Natural killer cell (primary cell): Measurements from ENCODE around the gene PDE4D. TPM values are rescaled to one million over a fixed set of nuclear protein-coding genes. Genes with fewer than 3 reads are reported as not detected.
A peak's percentile ranks its signal among the peaks of the same experiment; 100 is the strongest.

Experiments used
- ATAC-seq, 3 donors: fragments of 150-1000 bp in 2 of 3; fragments of 200-7000 bp in 1 of 3; cut with Tn5 transposase; 1 replicate in 1 of 3; 2 replicates in 2 of 3; pipeline ENCODE4 v1.10.0; 2021; ENCODE audit warnings: mild to moderate bottlenecking in 2 of 3, moderate library complexity in 2 of 3
- DNase-seq, 2 donors: peaks; one replicate each; pipeline versions ENCODE4 v3.0.0 to v3.0.0-alpha.2; 2013 to 2021; ENCODE audit warnings: mixed read lengths in 1 of 2
- H3K27ac ChIP-seq: one replicate; pipeline ENCODE4 v1.5.1; 2013; ENCODE audit warnings: mild to moderate bottlenecking, low read length
- H3K27me3 ChIP-seq: one replicate; pipeline ENCODE4 v1.6.1; 2013; ENCODE audit warnings: low read length; ENCODE audit not compliant: control insufficient read depth, insufficient read depth
- H3K36me3 ChIP-seq: one replicate; pipeline ENCODE4 v1.6.1; 2013; ENCODE audit warnings: low read length; ENCODE audit not compliant: control insufficient read depth, insufficient read depth
- H3K4me1 ChIP-seq: one replicate; pipeline ENCODE4 v1.6.1; 2013; ENCODE audit warnings: low read length; ENCODE audit not compliant: control insufficient read depth, insufficient read depth
- H3K4me3 ChIP-seq: one replicate; pipeline ENCODE4 v1.5.1; 2013; ENCODE audit warnings: low read length
- H3K9me3 ChIP-seq: one replicate; pipeline ENCODE4 v1.6.1; 2013; ENCODE audit warnings: low read length; ENCODE audit not compliant: control insufficient read depth, insufficient read depth
- H3K27ac Mint-ChIP-seq, 2 donors: one replicate each; pipeline ENCODE4 v1.8.0; 2022; ENCODE audit warnings: mild to moderate bottlenecking in 2 of 2, mixed read lengths in 2 of 2, moderate library complexity in 1 of 2
- H3K27me3 Mint-ChIP-seq, 2 donors: one replicate each; pipeline ENCODE4 v1.8.0; 2022; ENCODE audit warnings: low read depth in 2 of 2, mixed read lengths in 2 of 2
- H3K36me3 Mint-ChIP-seq: one replicate; pipeline ENCODE4 v1.8.0; 2022; ENCODE audit warnings: mixed read lengths
- H3K4me1 Mint-ChIP-seq, 2 donors: one replicate each; pipeline ENCODE4 v1.8.0; 2022; ENCODE audit warnings: mixed read lengths in 2 of 2
- H3K4me3 Mint-ChIP-seq: one replicate; pipeline ENCODE4 v1.8.0; 2022; ENCODE audit warnings: mild to moderate bottlenecking, moderate library complexity, mixed read lengths
- H3K9me3 Mint-ChIP-seq, 2 donors: one replicate each; pipeline ENCODE4 v1.8.0; 2022; ENCODE audit warnings: mixed read lengths in 2 of 2
- CTCF ChIP-seq: fragments of 200-600 bp; IDR thresholded peaks from one replicate; pipeline ENCODE4 v1.8.0; 2022; ENCODE audit warnings: antibody characterized with exemption
- WGBS: methylation state at CpG from one replicate; pipeline ENCODE4 v1.1.7; 2013; ENCODE audit warnings: missing lambda C conversion rate; ENCODE audit not compliant: insufficient coverage; 5-methylcytosine and 5-hydroxymethylcytosine counted together
- intact Hi-C: fragments of 100-400 bp; cut with micrococcal nuclease; formaldehyde crosslinking; loops from one replicate; pipeline ENCODE4 v1.14.2; 2022
- total RNA-seq, 4 donors: library from RNA; stranded (reverse); fragments of 120-200 nt in 1 of 4; gene quantifications; one replicate each; pipeline versions ENCODE4 v1.2.3 to v1.2.4, GENCODE V29; 2013 to 2022

The PDE4D gene
- total RNA-seq, 3 donors from 2014 or later (not counting 1 experiment from before 2014, with no cell fraction given), result 109 to 170 (median 116) TPM

- TF ChIP-seq CTCF, result no peak
- intact Hi-C loops, result no loop called here
- Histone ChIP-seq H3K4me3 (no peak overlapping the region), H3K27me3 (peaks cover 2% of the 10 kb centered on the region), H3K9me3 (no peaks in the 10 kb centered on the region), H3K4me1 (no peaks in the 10 kb centered on the region), H3K36me3 (no peaks in the 10 kb centered on the region), H3K27ac (no peak overlapping the region)
- Mint-ChIP-seq H3K4me1 (peaks cover 4 to 19% of the 10 kb centered on the region in 2 donors), H3K27ac (no peak overlapping the region), H3K36me3 (no peaks in the 10 kb centered on the region), H3K9me3 (no peaks in the 10 kb centered on the region), H3K4me3 (no peak overlapping the region), H3K27me3 (peaks cover 0 to 7% of the 10 kb centered on the region in 2 donors)
- DNase-seq (no peak), ATAC-seq (no peak)
- WGBS, result 91% methylated on average over 5 of the region's 7 CpGs
These were observed 547.0 kb downstream of the PDE4D start for GRCh38 chr5:59346514-59346913.

- Histone ChIP-seq H3K4me3 (no peak overlapping the region), H3K4me1 (no peaks in the 10 kb centered on the region), H3K27me3 (peaks cover 2% of the 10 kb centered on the region), H3K27ac (no peak overlapping the region), H3K9me3 (no peaks in the 10 kb centered on the region), H3K36me3 (no peaks in the 10 kb centered on the region)
- Mint-ChIP-seq H3K36me3 (no peaks in the 10 kb centered on the region), H3K27ac (no peak overlapping the region), H3K4me1 (peaks cover 11 to 14% of the 10 kb centered on the region in 2 donors), H3K4me3 (no peak overlapping the region), H3K9me3 (no peaks in the 10 kb centered on the region), H3K27me3 (peaks cover 0 to 7% of the 10 kb centered on the region in 2 donors)
- DNase-seq (peak in 1 of 2 donors; percentile 18), ATAC-seq (no peak)
- intact Hi-C loops, result no loop called here
- no peak for TF ChIP-seq CTCF
- no CpG with 5 or more reads among the region's 3 CpGs for WGBS
These were observed 551.3 kb downstream of the PDE4D start for GRCh38 chr5:59342181-59342580.

- TF ChIP-seq CTCF, result no peak
- Histone ChIP-seq H3K36me3 (no peaks in the 10 kb centered on the region), H3K4me3 (no peak overlapping the region), H3K27ac (no peak overlapping the region), H3K9me3 (no peaks in the 10 kb centered on the region), H3K4me1 (no peaks in the 10 kb centered on the region), H3K27me3 (no peaks in the 10 kb centered on the region)
- WGBS, result 100% methylated on average over 3 of the region's 4 CpGs
- Mint-ChIP-seq H3K27me3 (peaks cover 0 to 7% of the 10 kb centered on the region in 2 donors), H3K27ac (no peak overlapping the region), H3K36me3 (no peaks in the 10 kb centered on the region), H3K4me3 (no peak overlapping the region), H3K9me3 (no peaks in the 10 kb centered on the region), H3K4me1 (peaks cover 14 to 18% of the 10 kb centered on the region in 2 donors)
- no peak for ATAC-seq
- DNase-seq, result no peak
- intact Hi-C loops, result no loop called here
These were observed 551.8 kb downstream of the PDE4D start for GRCh38 chr5:59341760-59342159.

- Histone ChIP-seq H3K36me3 (no peaks in the 10 kb centered on the region), H3K27me3 (no peaks in the 10 kb centered on the region), H3K4me1 (no peaks in the 10 kb centered on the region), H3K9me3 (no peaks in the 10 kb centered on the region), H3K27ac (no peak overlapping the region), H3K4me3 (no peak overlapping the region)
- Mint-ChIP-seq H3K4me1 (peaks cover 16 to 18% of the 10 kb centered on the region in 2 donors), H3K9me3 (no peaks in the 10 kb centered on the region), H3K27ac (no peak overlapping the region), H3K36me3 (no peaks in the 10 kb centered on the region), H3K4me3 (no peak overlapping the region), H3K27me3 (peaks cover 0 to 7% of the 10 kb centered on the region in 2 donors)
- TF ChIP-seq CTCF, result no peak
- ATAC-seq (no peak), DNase-seq (no peak)
- WGBS, result no CpG with 5 or more reads among the region's 2 CpGs
- intact Hi-C loops, result no loop called here
These were observed 552.4 kb downstream of the PDE4D start for GRCh38 chr5:59341155-59341554.
